ENCODE data around the gene ARMC3. TPM values are rescaled to one million over a fixed set of nuclear protein-coding genes. Genes with fewer than 3 reads are reported as not detected.

ARMC3 gene
- under 1 TPM in 1 of 4 donors, not detected in 3; 0.42 TPM for total RNA-seq

- H3K4me3 ChIP-seq, result peak within 1 kb of the TSS; percentile 39 to 51 (median 45)
- WGBS, result 32% methylated on average over 16 of the region's 41 CpGs
These were observed at the start of gene ARMC3 for GRCh38 chr10:22927661-22928403. Gene ARMC3 (plus strand): TSS chr10:22928053. CDS start chr10:22931997, 3,944 bp downstream.

GRCh38 chr10:22891797-22892196, 36.1 kb upstream of the ARMC3 start:
- WGBS, result 83% methylated on average over 2 of the region's 2 CpGs
- no peaks in the 10 kb centered on the region for H3K36me3 ChIP-seq

More at GRCh38 chr10:22927661-22928403, at the start of gene ARMC3:
- Histone ChIP-seq H3K4me1 (peaks cover 0 to 13% (median 9%) of the 10 kb centered on the region in 4 donors), H3K27ac (replicated peaks in 1 of 4) (no peak within 1 kb of the TSS), H3K27me3 (peaks cover 0 to 27% (median 0%) of the 10 kb centered on the region in 4 donors), H3K9me3 (peaks cover 0 to 3% (median 0%) of the 10 kb centered on the region in 4 donors), H3K36me3 (no peaks in the 10 kb centered on the region)
- intact Hi-C loops (cut with DNase I), result no loop called here
- DNase-seq (ENCODE audit: extremely low spot score), result no peak
- TF ChIP-seq POLR2AphosphoS5 (IDR thresholded peaks at IDR 0.05) (peak in 1 of 2 donors; percentile 19), EP300 (IDR thresholded peaks at IDR 0.05) (no peak)

GRCh38 chr10:22893781-22894180, 34.1 kb upstream of the ARMC3 start:
- 64% methylated on average over 1 of the region's 2 CpGs for WGBS

More at GRCh38 chr10:22891797-22892196, 36.1 kb upstream of the ARMC3 start:
- intact Hi-C loops (cut with DNase I), result no loop called here
- Histone ChIP-seq H3K27ac (replicated peaks in 1 of 4) (no peak overlapping the region), H3K4me1 (no peaks in the 10 kb centered on the region), H3K9me3 (peaks cover 0 to 27% (median 12%) of the 10 kb centered on the region in 4 donors), H3K4me3 (no peak overlapping the region), H3K27me3 (no peaks in the 10 kb centered on the region)
- no peak for TF ChIP-seq POLR2AphosphoS5 (IDR thresholded peaks at IDR 0.05)
- TF ChIP-seq, protein P1, sequence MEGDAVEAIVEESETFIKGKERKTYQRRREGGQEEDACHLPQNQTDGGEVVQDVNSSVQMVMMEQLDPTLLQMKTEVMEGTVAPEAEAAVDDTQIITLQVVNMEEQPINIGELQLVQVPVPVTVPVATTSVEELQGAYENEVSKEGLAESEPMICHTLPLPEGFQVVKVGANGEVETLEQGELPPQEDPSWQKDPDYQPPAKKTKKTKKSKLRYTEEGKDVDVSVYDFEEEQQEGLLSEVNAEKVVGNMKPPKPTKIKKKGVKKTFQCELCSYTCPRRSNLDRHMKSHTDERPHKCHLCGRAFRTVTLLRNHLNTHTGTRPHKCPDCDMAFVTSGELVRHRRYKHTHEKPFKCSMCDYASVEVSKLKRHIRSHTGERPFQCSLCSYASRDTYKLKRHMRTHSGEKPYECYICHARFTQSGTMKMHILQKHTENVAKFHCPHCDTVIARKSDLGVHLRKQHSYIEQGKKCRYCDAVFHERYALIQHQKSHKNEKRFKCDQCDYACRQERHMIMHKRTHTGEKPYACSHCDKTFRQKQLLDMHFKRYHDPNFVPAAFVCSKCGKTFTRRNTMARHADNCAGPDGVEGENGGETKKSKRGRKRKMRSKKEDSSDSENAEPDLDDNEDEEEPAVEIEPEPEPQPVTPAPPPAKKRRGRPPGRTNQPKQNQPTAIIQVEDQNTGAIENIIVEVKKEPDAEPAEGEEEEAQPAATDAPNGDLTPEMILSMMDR (IDR thresholded peaks at IDR 0.05), result no peak
- no peak for DNase-seq (ENCODE audit: extremely low spot score)

DNA sequence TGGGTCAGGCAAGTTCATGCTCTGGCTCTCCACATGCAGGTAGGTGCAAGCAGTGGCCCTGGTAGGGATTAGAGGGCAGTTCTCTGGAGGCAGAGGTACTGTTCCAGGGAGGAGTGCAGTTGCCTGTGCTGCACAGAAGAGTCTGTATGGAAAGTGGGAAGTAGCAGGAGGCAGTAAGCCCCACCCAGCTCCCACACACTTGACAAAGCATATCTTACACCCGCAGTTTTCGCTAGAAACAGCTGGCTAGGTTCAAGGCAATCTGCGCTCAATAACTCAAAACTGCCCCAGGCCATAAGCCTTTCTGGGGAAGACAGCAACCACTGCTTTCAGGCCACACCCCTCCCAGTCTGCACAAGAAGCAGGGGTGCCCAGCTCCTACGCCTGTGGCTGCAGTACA, 33.1 kb upstream of the ARMC3 start:
- H3K4me1 ChIP-seq, result no peaks in the 10 kb centered on the region
- WGBS, result 65% methylated on average over 4 of the region's 4 CpGs
- intact Hi-C loops (cut with DNase I), result no loop called here
- TF ChIP-seq POLR2A (IDR thresholded peaks at IDR 0.05; ENCODE audit: low read depth) (no peak), POLR2AphosphoS5 (IDR thresholded peaks at IDR 0.05) (no peak), EP300 (IDR thresholded peaks at IDR 0.05) (no peak)
- TF ChIP-seq, protein P1 (IDR thresholded peaks at IDR 0.05), result no peak
- H3K4me3 ChIP-seq, result no peak overlapping the region
- no peaks in the 10 kb centered on the region for H3K36me3 ChIP-seq
- peaks cover 0 to 22% (median 12%) of the 10 kb centered on the region in 4 donors for H3K9me3 ChIP-seq
- H3K27me3 ChIP-seq, result no peaks in the 10 kb centered on the region
- H3K27ac ChIP-seq (replicated peaks in 1 of 4), result no peak overlapping the region
- DNase-seq (ENCODE audit: extremely low spot score), result no peak

More at GRCh38 chr10:22893781-22894180, 34.1 kb upstream of the ARMC3 start:
- H3K27ac ChIP-seq (replicated peaks in 1 of 4), result no peak overlapping the region
- DNase-seq (ENCODE audit: extremely low spot score), result no peak
- no peaks in the 10 kb centered on the region for H3K4me1 ChIP-seq
- no peaks in the 10 kb centered on the region for H3K27me3 ChIP-seq
- H3K4me3 ChIP-seq, result no peak overlapping the region
- H3K36me3 ChIP-seq, result no peaks in the 10 kb centered on the region
- TF ChIP-seq, protein P1 (IDR thresholded peaks at IDR 0.05), result no peak
- TF ChIP-seq POLR2A (IDR thresholded peaks at IDR 0.05; ENCODE audit: low read depth) (no peak), POLR2AphosphoS5 (IDR thresholded peaks at IDR 0.05) (no peak)
- peaks cover 0 to 22% (median 12%) of the 10 kb centered on the region in 4 donors for H3K9me3 ChIP-seq
- intact Hi-C loops (cut with DNase I), result no loop called here

GRCh38 chr10:22895252-22895651, 32.6 kb upstream of the ARMC3 start:
- no peak for DNase-seq (ENCODE audit: extremely low spot score)
- Histone ChIP-seq H3K4me1 (no peaks in the 10 kb centered on the region), H3K4me3 (no peak overlapping the region), H3K36me3 (no peaks in the 10 kb centered on the region), H3K27ac (replicated peaks in 1 of 4) (no peak overlapping the region), H3K27me3 (no peaks in the 10 kb centered on the region), H3K9me3 (peaks cover 0 to 22% (median 12%) of the 10 kb centered on the region in 4 donors)
- intact Hi-C loops (cut with DNase I), result no loop called here
- TF ChIP-seq EP300 (IDR thresholded peaks at IDR 0.05), result no peak
- TF ChIP-seq POLR2A (IDR thresholded peaks at IDR 0.05; ENCODE audit: low read depth), result no peak
- no peak for TF ChIP-seq POLR2AphosphoS5 (IDR thresholded peaks at IDR 0.05)
- TF ChIP-seq, protein P1 (IDR thresholded peaks at IDR 0.05), result no peak
- WGBS, result 75% methylated on average over 1 of the region's 1 CpG

All from esophagus muscularis mucosa (tissue), 4 donors.